ENCODE measurements around the gene ZFP42. TPM values are rescaled to one million over a fixed set of nuclear protein-coding genes. Genes with fewer than 3 reads are reported as not detected.

Gene ZFP42
- total and polyA plus RNA-seq, 2 donors (not counting 1 experiment from before 2014, with no cell fraction given), result not detected

- no peaks in the 10 kb centered on the region for H3K27me3 ChIP-seq (replicated peaks in 1 of 4; ENCODE audit: control extremely low read depth in 1 of 4, control insufficient read depth in 3 of 4, insufficient read depth in 4 of 4, low read length in 3 of 4)
- POLR2A ChIA-PET, result no interaction called here
- intact Hi-C loops (cut with micrococcal nuclease), result no loop called here
- no peaks in the 10 kb centered on the region for H3K4me1 ChIP-seq (ENCODE audit: control insufficient read depth in 2 of 2, insufficient read depth in 2 of 2, low read length in 2 of 2)
- Mint-ChIP-seq H3K4me3 (no peak overlapping the region), H3K9me3 (ENCODE audit: insufficient read depth) (peaks cover 2% of the 10 kb centered on the region), H3K27ac (no peak overlapping the region), H3K4me1 (no peaks in the 10 kb centered on the region), H3K27me3 (no peaks in the 10 kb centered on the region)
- peaks cover 0 to 31% (median 0%) of the 10 kb centered on the region in 3 donors for H3K9me3 ChIP-seq (ENCODE audit: control extremely low read depth in 1 of 3, control insufficient read depth in 2 of 3, insufficient read depth in 1 of 3, low read length in 2 of 3)
- no peak for TF ChIP-seq EZH2 (IDR thresholded peaks at IDR 0.05; ENCODE audit: borderline replicate concordance, insufficient read depth, low read depth, low read length, poor library complexity, severe bottlenecking)
- TF ChIP-seq CTCF (IDR thresholded peaks at IDR 0.05), result no peak
- H3K27ac ChIP-seq (ENCODE audit: low read length in 2 of 2), result no peak overlapping the region
- ATAC-seq (ENCODE audit: low read depth) (no peak), DNase-seq (no peak)
- no peaks in the 10 kb centered on the region for H4K20me1 ChIP-seq (ENCODE audit: control insufficient read depth, insufficient read depth, low read length, poor library complexity, severe bottlenecking)
- no peak overlapping the region for H3K9ac ChIP-seq (ENCODE audit: low read length)
- no peak overlapping the region for H3K4me3 ChIP-seq (ENCODE audit: control extremely low read depth in 1 of 5, extremely low read depth in 1 of 5, insufficient read depth in 1 of 5, low read depth in 2 of 5, low read length in 4 of 5)
- no peak overlapping the region for H3K4me2 ChIP-seq (replicated peaks; ENCODE audit: low read depth, low read length, poor library complexity, severe bottlenecking)
- 26% methylated on average over 3 of the region's 12 CpGs for WGBS (ENCODE audit: insufficient coverage)
- H3K79me2 ChIP-seq (ENCODE audit: control insufficient read depth, insufficient read depth, low read length), result no peaks in the 10 kb centered on the region
- no peaks in the 10 kb centered on the region for H3K36me3 ChIP-seq (replicated peaks in 1 of 2; ENCODE audit: control extremely low read depth in 1 of 2, control insufficient read depth in 1 of 2, extremely low read depth in 1 of 2, insufficient read depth in 2 of 2, low read length in 1 of 2)
- CTCF ChIA-PET, result no interaction called here
- peak overlapping the region; percentile 55 for H2AFZ ChIP-seq (ENCODE audit: insufficient read depth, low read depth, low read length, poor library complexity, severe bottlenecking)
Observed at GRCh38 chr4:188032170-188032569, 36.6 kb downstream of the ZFP42 start.

- no peak overlapping the region for H3K27ac ChIP-seq (ENCODE audit: low read length in 2 of 2)
- no peaks in the 10 kb centered on the region for H3K36me3 ChIP-seq (replicated peaks in 1 of 2; ENCODE audit: control extremely low read depth in 1 of 2, control insufficient read depth in 1 of 2, extremely low read depth in 1 of 2, insufficient read depth in 2 of 2, low read length in 1 of 2)
- 28% methylated on average over 9 of the region's 16 CpGs for WGBS (ENCODE audit: insufficient coverage)
- no peaks in the 10 kb centered on the region for H3K27me3 ChIP-seq (replicated peaks in 1 of 4; ENCODE audit: control extremely low read depth in 1 of 4, control insufficient read depth in 3 of 4, insufficient read depth in 4 of 4, low read length in 3 of 4)
- Mint-ChIP-seq H3K27ac (no peak overlapping the region), H3K4me1 (no peaks in the 10 kb centered on the region), H3K27me3 (no peaks in the 10 kb centered on the region), H3K4me3 (no peak overlapping the region), H3K9me3 (ENCODE audit: insufficient read depth) (no peaks in the 10 kb centered on the region)
- no peak overlapping the region for H3K9ac ChIP-seq (ENCODE audit: low read length)
- intact Hi-C loops (cut with micrococcal nuclease), result no loop called here
- peaks cover 0 to 31% (median 0%) of the 10 kb centered on the region in 3 donors for H3K9me3 ChIP-seq (ENCODE audit: control extremely low read depth in 1 of 3, control insufficient read depth in 2 of 3, insufficient read depth in 1 of 3, low read length in 2 of 3)
- H3K4me2 ChIP-seq (replicated peaks; ENCODE audit: low read depth, low read length, poor library complexity, severe bottlenecking), result no peak overlapping the region
- ChIA-PET CTCF (no interaction called here), POLR2A (no interaction called here)
- H3K79me2 ChIP-seq (ENCODE audit: control insufficient read depth, insufficient read depth, low read length), result no peaks in the 10 kb centered on the region
- ATAC-seq (ENCODE audit: low read depth) (no peak), DNase-seq (no peak)
- no peaks in the 10 kb centered on the region for H3K4me1 ChIP-seq (ENCODE audit: control insufficient read depth in 2 of 2, insufficient read depth in 2 of 2, low read length in 2 of 2)
- no peak overlapping the region for H3K4me3 ChIP-seq (ENCODE audit: control extremely low read depth in 1 of 5, extremely low read depth in 1 of 5, insufficient read depth in 1 of 5, low read depth in 2 of 5, low read length in 4 of 5)
- TF ChIP-seq CTCF (IDR thresholded peaks at IDR 0.05) (no peak), EZH2 (IDR thresholded peaks at IDR 0.05; ENCODE audit: borderline replicate concordance, insufficient read depth, low read depth, low read length, poor library complexity, severe bottlenecking) (no peak)
- H4K20me1 ChIP-seq (ENCODE audit: control insufficient read depth, insufficient read depth, low read length, poor library complexity, severe bottlenecking), result no peaks in the 10 kb centered on the region
- H2AFZ ChIP-seq (ENCODE audit: insufficient read depth, low read depth, low read length, poor library complexity, severe bottlenecking), result peak overlapping the region; percentile 55
Observed at GRCh38 chr4:188032583-188032982, 37.0 kb downstream of the ZFP42 start.

Measured in B cell (primary cell).